ENCODE data around the gene OR6C3.
"Not testable (repeated sequence)": the region's sequence is repeated elsewhere in the genome, so short reads cannot be mapped to it uniquely, and the experiment has no call there.

The OR6C3 gene
- total RNA-seq = 0 reads per million in 3 donors

DNA sequence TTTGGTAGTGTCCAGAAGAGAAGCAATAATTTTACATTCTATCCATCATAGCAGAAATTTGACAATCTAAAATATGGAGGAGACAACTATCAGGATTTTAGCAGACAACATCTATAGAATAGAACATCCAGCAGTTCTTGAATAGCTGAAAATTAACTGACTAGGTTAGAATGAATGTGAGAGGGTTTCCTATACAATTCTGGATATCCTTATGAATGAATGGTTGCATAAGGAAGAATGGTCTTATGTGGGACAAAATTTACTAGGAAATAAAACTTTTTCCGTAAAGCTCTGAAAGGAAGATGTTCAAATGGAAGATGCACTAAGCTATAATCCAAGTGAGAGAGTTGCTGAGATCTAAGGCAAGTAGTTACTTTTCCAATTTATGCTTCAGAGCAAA, at the start of gene OR6C3:
Gene OR6C3, plus strand, starts transcription at position 301 of the 400 bp plus-strand sequence. CDS start 955 bp downstream, outside the sequence.
- Histone ChIP-seq H3K9me3 (ENCODE audit: control insufficient read depth, low read length) (no peaks in the 10 kb centered on the region), H3K27ac (ENCODE audit: insufficient read depth, low read length, poor library complexity, severe bottlenecking) (no peak within 1 kb of the TSS), H3K4me1 (ENCODE audit: control insufficient read depth, insufficient read depth, low read length, poor library complexity, severe bottlenecking) (no peaks in the 10 kb centered on the region), H3K36me3 (ENCODE audit: control insufficient read depth, insufficient read depth, low read length) (no peaks in the 10 kb centered on the region), H3K4me3 (ENCODE audit: insufficient read depth, low read depth, low read length, poor library complexity, severe bottlenecking) (no peak within 1 kb of the TSS), H3K27me3 (replicated peaks; ENCODE audit: control insufficient read depth, insufficient read depth, low read length, poor library complexity, severe bottlenecking) (no peaks in the 10 kb centered on the region)
- DNase-seq = no peak

DNA sequence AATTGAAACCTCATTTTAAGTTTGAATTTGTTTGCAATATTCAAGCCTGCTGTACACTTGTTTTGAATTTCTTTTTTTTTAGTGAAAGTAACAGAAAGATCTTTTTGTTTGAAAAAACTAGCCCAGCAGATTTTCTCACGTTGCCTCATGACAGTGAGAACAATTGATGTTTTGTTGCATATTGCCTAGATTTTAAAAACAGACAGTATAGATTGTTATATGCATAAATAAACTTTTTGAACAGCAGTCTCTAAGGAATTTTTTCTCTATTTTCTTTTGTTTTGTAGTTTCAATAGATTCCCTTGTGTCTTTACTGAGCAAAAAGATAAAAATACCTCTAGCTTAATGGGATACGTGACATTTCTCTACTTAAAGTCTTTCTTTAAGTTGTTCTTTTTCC, 49.6 kb upstream of the OR6C3 start:
- Histone ChIP-seq H3K4me1 (ENCODE audit: control insufficient read depth, insufficient read depth, low read length, poor library complexity, severe bottlenecking) (no peaks in the 10 kb centered on the region), H3K36me3 (ENCODE audit: control insufficient read depth, insufficient read depth, low read length) (no peaks in the 10 kb centered on the region), H3K27me3 (replicated peaks; ENCODE audit: control insufficient read depth, insufficient read depth, low read length, poor library complexity, severe bottlenecking) (no peaks in the 10 kb centered on the region), H3K9me3 (ENCODE audit: control insufficient read depth, low read length) (no peaks in the 10 kb centered on the region), H3K4me3 (ENCODE audit: insufficient read depth, low read depth, low read length, poor library complexity, severe bottlenecking) (no peak overlapping the region), H3K27ac (ENCODE audit: insufficient read depth, low read length, poor library complexity, severe bottlenecking) (no peak overlapping the region)
- DNase-seq = no peak

DNA sequence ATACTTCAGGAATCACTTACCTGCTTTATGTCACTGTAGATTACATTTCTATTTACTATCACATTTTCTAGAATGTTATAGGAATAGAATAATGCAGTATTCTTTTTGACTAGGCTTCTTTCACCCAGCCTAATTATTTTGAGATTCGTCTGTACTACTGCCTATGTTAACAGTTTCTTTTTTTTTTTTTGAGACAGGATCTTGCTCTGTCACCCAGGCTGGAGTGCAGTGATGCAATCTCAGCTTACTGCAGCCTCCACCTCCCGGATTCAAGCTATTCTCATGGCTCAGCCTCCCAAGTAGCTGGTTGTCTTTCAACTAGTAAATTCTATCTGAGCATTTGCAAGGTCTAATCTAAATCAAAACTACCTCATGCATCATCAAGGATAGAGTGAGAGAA, 40.5 kb upstream of the OR6C3 start:
- Histone ChIP-seq H3K9me3 (ENCODE audit: control insufficient read depth, low read length) (no peaks in the 10 kb centered on the region), H3K4me1 (ENCODE audit: control insufficient read depth, insufficient read depth, low read length, poor library complexity, severe bottlenecking) (no peaks in the 10 kb centered on the region), H3K27ac (ENCODE audit: insufficient read depth, low read length, poor library complexity, severe bottlenecking) (no peak overlapping the region), H3K4me3 (ENCODE audit: insufficient read depth, low read depth, low read length, poor library complexity, severe bottlenecking) (no peak overlapping the region), H3K36me3 (ENCODE audit: control insufficient read depth, insufficient read depth, low read length) (no peaks in the 10 kb centered on the region), H3K27me3 (replicated peaks; ENCODE audit: control insufficient read depth, insufficient read depth, low read length, poor library complexity, severe bottlenecking) (no peaks in the 10 kb centered on the region)
- no peak for DNase-seq

DNA sequence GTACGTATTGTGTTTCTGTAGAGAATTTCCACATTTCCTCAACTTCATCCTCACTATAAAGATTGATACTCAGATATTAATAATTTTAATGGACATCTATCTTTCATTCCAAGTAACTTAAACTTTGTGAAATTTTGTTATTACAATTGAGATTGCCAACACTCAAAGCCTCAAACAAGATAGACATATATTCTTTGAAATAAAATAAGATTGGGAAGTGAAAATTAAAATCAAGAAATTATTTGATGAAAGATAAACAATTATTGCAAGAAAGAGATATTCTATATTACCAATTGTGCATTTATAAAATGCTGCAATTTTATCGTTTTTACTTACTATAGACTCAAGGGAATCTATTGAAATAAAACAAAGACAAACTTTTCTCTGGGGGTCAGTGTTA, 34.1 kb upstream of the OR6C3 start, which contains the start of gene OR6C6:
Gene OR6C6, minus strand, starts transcription at position 101 of the 400 bp plus-strand sequence. CDS start 1,337 bp downstream, outside the sequence.
- Histone ChIP-seq H3K4me3 (ENCODE audit: insufficient read depth, low read depth, low read length, poor library complexity, severe bottlenecking) (no peak within 1 kb of the TSS), H3K27ac (ENCODE audit: insufficient read depth, low read length, poor library complexity, severe bottlenecking) (no peak within 1 kb of the TSS), H3K27me3 (replicated peaks; ENCODE audit: control insufficient read depth, insufficient read depth, low read length, poor library complexity, severe bottlenecking) (no peaks in the 10 kb centered on the region), H3K9me3 (ENCODE audit: control insufficient read depth, low read length) (no peaks in the 10 kb centered on the region), H3K4me1 (ENCODE audit: control insufficient read depth, insufficient read depth, low read length, poor library complexity, severe bottlenecking) (no peaks in the 10 kb centered on the region), H3K36me3 (ENCODE audit: control insufficient read depth, insufficient read depth, low read length) (no peaks in the 10 kb centered on the region)
- DNase-seq = no peak

DNA sequence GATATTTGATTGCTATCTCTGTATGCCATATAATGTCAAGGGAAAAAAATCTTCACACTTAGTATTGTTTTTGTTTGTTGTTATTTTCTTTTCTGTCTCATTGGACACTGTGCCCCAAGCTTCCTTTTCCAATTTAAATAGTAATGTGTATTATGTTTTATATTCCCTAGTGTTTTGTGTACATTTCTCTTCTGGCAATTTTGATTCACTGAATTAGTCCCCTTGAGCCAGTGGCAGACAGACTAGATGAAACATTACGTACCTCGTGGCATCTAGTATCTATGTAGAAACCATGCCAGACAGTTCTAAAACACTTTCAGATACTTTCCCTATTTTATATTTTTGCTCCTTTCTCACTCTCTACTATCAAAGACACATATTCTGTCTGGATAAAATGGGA, 16.5 kb upstream of the OR6C3 start, which contains the start of gene OR6C1:
Gene OR6C1, plus strand, starts transcription at position 301 of the 400 bp plus-strand sequence. CDS start 6,257 bp downstream, outside the sequence.
- no peaks in the 10 kb centered on the region for H3K9me3 ChIP-seq (ENCODE audit: control insufficient read depth, low read length)
- H3K27me3 ChIP-seq (replicated peaks; ENCODE audit: control insufficient read depth, insufficient read depth, low read length, poor library complexity, severe bottlenecking) = no peaks in the 10 kb centered on the region
- no peak within 1 kb of the TSS for H3K4me3 ChIP-seq (ENCODE audit: insufficient read depth, low read depth, low read length, poor library complexity, severe bottlenecking)
- no peak within 1 kb of the TSS for H3K27ac ChIP-seq (ENCODE audit: insufficient read depth, low read length, poor library complexity, severe bottlenecking)
- H3K36me3 ChIP-seq (ENCODE audit: control insufficient read depth, insufficient read depth, low read length) = no peaks in the 10 kb centered on the region
- DNase-seq = no peak
- no peaks in the 10 kb centered on the region for H3K4me1 ChIP-seq (ENCODE audit: control insufficient read depth, insufficient read depth, low read length, poor library complexity, severe bottlenecking)

DNA sequence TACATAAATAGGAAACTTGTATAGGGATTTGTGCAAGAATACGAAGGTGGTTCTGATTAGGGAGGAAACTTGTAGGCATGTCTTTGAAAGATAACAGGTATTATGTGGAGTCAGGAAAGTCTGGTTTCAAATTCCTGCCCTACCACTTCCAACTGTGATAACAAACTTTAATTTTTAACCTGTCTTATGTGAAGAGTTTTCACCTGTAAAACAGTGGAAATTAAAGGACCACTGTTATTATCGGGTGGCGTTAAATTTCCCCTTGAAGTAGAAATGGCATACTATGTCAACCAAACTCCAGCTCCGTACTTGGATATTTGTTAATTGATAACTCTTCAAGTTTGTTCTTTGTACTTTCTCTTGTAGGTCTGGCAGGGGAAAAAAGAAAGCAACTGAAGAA, 10.3 kb upstream of the OR6C3 start:
- no peaks in the 10 kb centered on the region for H3K9me3 ChIP-seq (ENCODE audit: control insufficient read depth, low read length)
- no peaks in the 10 kb centered on the region for H3K4me1 ChIP-seq (ENCODE audit: control insufficient read depth, insufficient read depth, low read length, poor library complexity, severe bottlenecking)
- no peak for DNase-seq
- H3K27ac ChIP-seq (ENCODE audit: insufficient read depth, low read length, poor library complexity, severe bottlenecking) = no peak overlapping the region
- no peaks in the 10 kb centered on the region for H3K27me3 ChIP-seq (replicated peaks; ENCODE audit: control insufficient read depth, insufficient read depth, low read length, poor library complexity, severe bottlenecking)
- H3K4me3 ChIP-seq (ENCODE audit: insufficient read depth, low read depth, low read length, poor library complexity, severe bottlenecking) = no peak overlapping the region
- H3K36me3 ChIP-seq (ENCODE audit: control insufficient read depth, insufficient read depth, low read length) = no peaks in the 10 kb centered on the region

DNA sequence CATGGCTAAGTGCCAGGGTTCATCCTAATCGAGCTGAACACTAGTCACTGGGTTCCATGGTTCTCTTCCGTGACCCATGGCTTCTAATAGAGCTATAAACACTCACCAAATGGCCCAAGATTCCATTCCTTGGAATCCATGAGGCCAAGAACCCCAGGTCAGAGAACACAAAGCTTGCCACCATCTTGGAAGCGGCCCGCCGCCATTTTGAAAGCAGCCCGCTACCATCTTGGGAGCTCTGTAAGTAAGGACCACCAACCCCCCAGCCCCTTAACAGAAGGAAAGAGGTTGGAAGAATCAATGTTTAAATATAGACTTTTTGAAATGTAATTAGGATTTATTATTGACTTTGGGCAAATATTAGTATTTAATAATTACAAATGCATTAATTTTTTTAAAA, 4.7 kb upstream of the OR6C3 start:
- not testable (repeated sequence) for H3K4me1 ChIP-seq (ENCODE audit: control insufficient read depth, insufficient read depth, low read length, poor library complexity, severe bottlenecking); H3K36me3 ChIP-seq (ENCODE audit: control insufficient read depth, insufficient read depth, low read length); H3K4me3 ChIP-seq (ENCODE audit: insufficient read depth, low read depth, low read length, poor library complexity, severe bottlenecking); H3K9me3 ChIP-seq (ENCODE audit: control insufficient read depth, low read length); H3K27me3 ChIP-seq (replicated peaks; ENCODE audit: control insufficient read depth, insufficient read depth, low read length, poor library complexity, severe bottlenecking); H3K27ac ChIP-seq (ENCODE audit: insufficient read depth, low read length, poor library complexity, severe bottlenecking); DNase-seq

DNA sequence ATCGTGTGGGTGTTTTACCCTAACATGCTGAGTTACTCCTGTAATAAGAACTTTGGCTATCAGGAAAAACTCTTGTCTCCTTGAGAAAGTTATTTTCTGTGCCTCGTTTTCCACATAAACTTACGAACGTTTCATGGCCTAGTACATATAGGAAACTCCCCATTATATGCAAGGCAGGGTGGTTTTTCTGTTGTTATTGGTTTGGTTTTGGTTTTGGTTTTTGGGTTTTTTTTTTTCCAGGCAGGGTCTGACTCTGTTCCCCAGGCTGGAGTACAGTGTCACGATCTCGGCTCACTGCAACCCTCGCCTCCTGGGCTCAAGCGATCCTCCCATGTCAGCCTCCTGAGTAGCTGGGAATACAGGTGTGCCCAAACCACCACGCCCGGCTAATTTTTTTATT, 5.5 kb downstream of the OR6C3 start:
- no peaks in the 10 kb centered on the region for H3K4me1 ChIP-seq (ENCODE audit: control insufficient read depth, insufficient read depth, low read length, poor library complexity, severe bottlenecking)
- H3K4me3 ChIP-seq (ENCODE audit: insufficient read depth, low read depth, low read length, poor library complexity, severe bottlenecking) = no peak overlapping the region
- H3K9me3 ChIP-seq (ENCODE audit: control insufficient read depth, low read length) = no peaks in the 10 kb centered on the region
- H3K36me3 ChIP-seq (ENCODE audit: control insufficient read depth, insufficient read depth, low read length) = no peaks in the 10 kb centered on the region
- no peaks in the 10 kb centered on the region for H3K27me3 ChIP-seq (replicated peaks; ENCODE audit: control insufficient read depth, insufficient read depth, low read length, poor library complexity, severe bottlenecking)
- H3K27ac ChIP-seq (ENCODE audit: insufficient read depth, low read length, poor library complexity, severe bottlenecking) = no peak overlapping the region
- DNase-seq = no peak

DNA sequence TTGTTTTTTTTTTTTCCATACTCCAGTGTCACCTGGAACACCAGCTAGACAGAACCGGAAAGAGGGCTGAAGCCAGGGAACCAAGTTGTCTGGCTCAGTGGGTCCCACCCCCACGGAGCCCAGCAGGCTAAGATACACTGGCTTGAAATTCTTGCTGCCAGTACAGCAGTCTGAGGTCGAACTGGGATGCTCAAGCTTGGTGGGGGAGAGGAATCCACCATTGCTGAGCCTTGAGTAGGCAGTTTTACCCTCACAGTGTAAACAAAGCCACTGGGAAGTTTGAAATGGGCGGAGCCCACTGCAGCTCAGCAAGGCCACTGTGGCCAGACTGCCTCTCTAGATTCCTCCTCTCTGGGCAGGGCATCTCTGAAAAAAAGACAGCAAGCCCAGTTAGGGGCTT, 24.8 kb downstream of the OR6C3 start:
- not testable (repeated sequence) for H3K27ac ChIP-seq (ENCODE audit: insufficient read depth, low read length, poor library complexity, severe bottlenecking); DNase-seq; H3K9me3 ChIP-seq (ENCODE audit: control insufficient read depth, low read length); H3K4me1 ChIP-seq (ENCODE audit: control insufficient read depth, insufficient read depth, low read length, poor library complexity, severe bottlenecking); H3K4me3 ChIP-seq (ENCODE audit: insufficient read depth, low read depth, low read length, poor library complexity, severe bottlenecking); H3K27me3 ChIP-seq (replicated peaks; ENCODE audit: control insufficient read depth, insufficient read depth, low read length, poor library complexity, severe bottlenecking); H3K36me3 ChIP-seq (ENCODE audit: control insufficient read depth, insufficient read depth, low read length)

DNA sequence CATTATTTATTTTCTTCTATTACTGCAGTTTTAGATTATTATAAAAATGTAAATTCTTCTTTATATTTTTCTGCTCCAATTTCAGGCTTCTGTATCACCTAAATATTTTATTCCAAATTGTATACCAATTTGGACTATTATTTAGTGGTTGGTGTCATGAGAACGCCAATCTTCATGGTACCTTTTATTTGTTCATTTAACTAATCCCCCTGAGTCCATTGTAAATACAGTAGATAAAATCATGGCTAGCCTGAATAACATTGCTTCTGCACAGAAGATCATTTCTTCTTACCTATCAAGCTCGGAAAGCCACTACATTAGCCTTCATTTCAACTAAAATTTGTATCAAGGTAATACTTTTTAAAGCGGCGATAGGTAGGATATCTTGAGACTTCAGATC, 32.1 kb downstream of the OR6C3 start, which contains the start of gene OR6C75:
Gene OR6C75, plus strand, starts transcription at position 301 of the 400 bp plus-strand sequence. CDS start 2,136 bp downstream, outside the sequence.
- Histone ChIP-seq H3K4me3 (ENCODE audit: insufficient read depth, low read depth, low read length, poor library complexity, severe bottlenecking) (no peak within 1 kb of the TSS), H3K9me3 (ENCODE audit: control insufficient read depth, low read length) (no peaks in the 10 kb centered on the region), H3K27ac (ENCODE audit: insufficient read depth, low read length, poor library complexity, severe bottlenecking) (no peak within 1 kb of the TSS), H3K4me1 (ENCODE audit: control insufficient read depth, insufficient read depth, low read length, poor library complexity, severe bottlenecking) (no peaks in the 10 kb centered on the region), H3K36me3 (ENCODE audit: control insufficient read depth, insufficient read depth, low read length) (no peaks in the 10 kb centered on the region), H3K27me3 (replicated peaks; ENCODE audit: control insufficient read depth, insufficient read depth, low read length, poor library complexity, severe bottlenecking) (no peaks in the 10 kb centered on the region)
- no peak for DNase-seq

Measured in effector memory CD4-positive, alpha-beta T cell (primary cell).